DMS 273 treated with DMSO at 0.1 percent for 48 hours (cell line): ENCODE results near the gene LRG1.
A peak's percentile ranks its signal among the peaks of the same experiment; 100 is the strongest.
"Not testable (repeated sequence)": the region's sequence is repeated elsewhere in the genome, so short reads cannot be mapped to it uniquely, and the experiment has no call there.

Experiments used
- DNase-seq: peaks from one replicate; lab custom pipeline; 2025; lab: John Stamatoyannopoulos, UW

The LRG1 gene

GRCh38 chr19:4550479-4551050 is 10.7 kb upstream of the LRG1 start:
- DNase-seq = no peak

GRCh38 chr19:4550018-4550417 is 10.2 kb upstream of the LRG1 start:
- DNase-seq = no peak

GRCh38 chr19:4548238-4548584 is 8.4 kb upstream of the LRG1 start:
- DNase-seq = no peak

- no peak for DNase-seq
These were observed 7.7 kb upstream of the LRG1 start for GRCh38 chr19:4547303-4548237.

- no peak for DNase-seq
These were observed 4.2 kb upstream of the LRG1 start for GRCh38 chr19:4543842-4544647.

GRCh38 chr19:4542896-4543841 is 3.3 kb upstream of the LRG1 start:
- DNase-seq = no peak

GRCh38 chr19:4541806-4542145 is 1.9 kb upstream of the LRG1 start:
- not testable (repeated sequence) for DNase-seq

- no peak for DNase-seq
These were observed 1.4 kb upstream of the LRG1 start for GRCh38 chr19:4541114-4541805.

GRCh38 chr19:4539169-4539692 is 605 bp downstream of the LRG1 start:
- DNase-seq = no peak

- no peak for DNase-seq
These were observed 1.3 kb downstream of the LRG1 start for GRCh38 chr19:4538601-4538954.

- no peak for DNase-seq
These were observed 1.8 kb downstream of the LRG1 start for GRCh38 chr19:4537953-4538600.

GRCh38 chr19:4536798-4537197 is 3.0 kb downstream of the LRG1 start:
- no peak for DNase-seq

- DNase-seq = peak; percentile 87
These were observed 4.8 kb downstream of the LRG1 start, which contains the start of gene PLIN5 for GRCh38 chr19:4534836-4535658. TSS of gene PLIN5 (minus strand) at chr19:4535224. CDS start at chr19:4534074, 1,150 bp downstream.

- no peak for DNase-seq
These were observed 5.9 kb downstream of the LRG1 start for GRCh38 chr19:4533835-4534424.

- DNase-seq = no peak
These were observed 6.5 kb downstream of the LRG1 start for GRCh38 chr19:4533334-4533733.

GRCh38 chr19:4531562-4532165 is 8.2 kb downstream of the LRG1 start:
- no peak for DNase-seq

- no peak for DNase-seq
These were observed 9.8 kb downstream of the LRG1 start for GRCh38 chr19:4529924-4530522.

- DNase-seq = no peak
These were observed 11.0 kb downstream of the LRG1 start for GRCh38 chr19:4528843-4529242.
